Omental fat pad (tissue), 4 donors: Measurements from ENCODE around the gene C11orf98. TPM values are rescaled to one million over a fixed set of nuclear protein-coding genes. Genes with fewer than 3 reads are reported as not detected.
A peak's percentile ranks its signal among the peaks of the same experiment; 100 is the strongest.

Experiments
- ATAC-seq: fragments of 150-250 bp; one replicate; pipeline ENCODE4 v1.9.1; 2016; ENCODE audit warnings: mild to moderate bottlenecking, moderate library complexity; ENCODE audit not compliant: low FRiP score
- DNase-seq: peaks from one replicate; pipeline ENCODE4 v3.0.0-alpha.2; 2019; ENCODE audit warnings: low spot score
- total RNA-seq, 4 donors: library from RNA; depleted of rRNA; stranded (reverse); fragments of >200 nt; gene quantifications; one replicate each; pipeline ENCODE4 v1.1.0, GENCODE V29; 2016
- TF ChIP-seq, protein P1 (sequence below), 3 donors: fragments of 450-650 bp; IDR thresholded peaks; one replicate each; pipeline ENCODE4 v1.5.1; 2016 to 2017; ENCODE audit warnings: antibody characterized with exemption in 3 of 3, mild to moderate bottlenecking in 3 of 3, moderate library complexity in 2 of 3

The C11orf98 gene
- 10 to 100 TPM; 18.3 to 42.9 (median 33.3) TPM for total RNA-seq

DNA sequence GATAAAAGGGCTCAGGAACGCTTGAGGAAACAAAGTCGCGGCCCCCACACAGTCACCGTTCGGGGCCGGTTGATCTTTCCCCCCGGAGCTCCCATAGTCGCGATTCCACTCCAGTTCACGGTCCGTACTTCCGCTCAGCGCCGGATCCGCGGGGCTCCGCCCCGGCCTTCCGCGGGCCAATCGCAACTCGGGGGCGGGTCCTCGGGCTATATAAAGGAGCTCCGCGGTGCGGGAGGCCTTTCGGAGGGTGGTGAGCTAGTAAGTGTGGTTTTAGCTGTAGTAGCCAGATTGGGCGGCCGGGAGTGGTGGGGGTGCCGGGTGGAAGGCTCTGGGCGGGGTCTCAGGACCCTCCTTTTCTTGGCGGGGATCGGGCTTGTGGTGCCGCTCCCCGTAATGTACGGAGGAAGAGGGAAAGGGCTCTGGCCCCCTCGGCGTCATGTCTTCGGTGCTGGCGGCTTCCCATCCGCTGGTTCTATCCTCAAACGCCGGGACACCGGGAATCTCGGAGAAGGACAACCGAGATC lies at the start of gene C11orf98, which contains the start of gene CSKMT:
C11orf98 (minus strand) TSS at position 136 of the 524 bp plus-strand sequence; CDS start at position 95, 41 bp downstream.
CSKMT (plus strand) TSS at position 238 of the 524 bp plus-strand sequence. CDS start 568 bp downstream, outside the sequence.
- ATAC-seq (peak; percentile 95), DNase-seq (peak; percentile 87)
- TF ChIP-seq, protein P1, sequence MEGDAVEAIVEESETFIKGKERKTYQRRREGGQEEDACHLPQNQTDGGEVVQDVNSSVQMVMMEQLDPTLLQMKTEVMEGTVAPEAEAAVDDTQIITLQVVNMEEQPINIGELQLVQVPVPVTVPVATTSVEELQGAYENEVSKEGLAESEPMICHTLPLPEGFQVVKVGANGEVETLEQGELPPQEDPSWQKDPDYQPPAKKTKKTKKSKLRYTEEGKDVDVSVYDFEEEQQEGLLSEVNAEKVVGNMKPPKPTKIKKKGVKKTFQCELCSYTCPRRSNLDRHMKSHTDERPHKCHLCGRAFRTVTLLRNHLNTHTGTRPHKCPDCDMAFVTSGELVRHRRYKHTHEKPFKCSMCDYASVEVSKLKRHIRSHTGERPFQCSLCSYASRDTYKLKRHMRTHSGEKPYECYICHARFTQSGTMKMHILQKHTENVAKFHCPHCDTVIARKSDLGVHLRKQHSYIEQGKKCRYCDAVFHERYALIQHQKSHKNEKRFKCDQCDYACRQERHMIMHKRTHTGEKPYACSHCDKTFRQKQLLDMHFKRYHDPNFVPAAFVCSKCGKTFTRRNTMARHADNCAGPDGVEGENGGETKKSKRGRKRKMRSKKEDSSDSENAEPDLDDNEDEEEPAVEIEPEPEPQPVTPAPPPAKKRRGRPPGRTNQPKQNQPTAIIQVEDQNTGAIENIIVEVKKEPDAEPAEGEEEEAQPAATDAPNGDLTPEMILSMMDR (IDR thresholded peaks at IDR 0.05): no peak

DNA sequence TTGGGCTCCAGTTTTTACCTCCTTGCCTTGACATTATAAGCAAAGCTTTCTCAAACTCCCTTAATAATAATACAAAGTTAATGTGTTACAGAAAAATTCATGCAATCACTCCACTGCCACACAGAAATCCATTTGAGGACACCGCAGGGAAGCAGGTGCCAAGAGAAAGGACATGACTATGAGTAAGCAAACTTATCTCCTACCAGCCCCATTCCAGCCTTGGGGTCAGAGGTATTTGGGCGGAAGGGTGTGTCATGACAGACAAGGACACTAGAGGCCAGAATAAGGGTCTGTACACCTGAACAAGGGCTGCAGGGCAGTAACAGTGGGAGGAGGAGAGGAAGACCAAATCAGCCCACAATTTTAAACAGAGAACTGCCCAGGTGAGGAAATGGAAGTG lies 48.3 kb upstream of the C11orf98 start:
- TF ChIP-seq, protein P1 (IDR thresholded peaks at IDR 0.05): no peak
- DNase-seq: no peak
- ATAC-seq: no peak

DNA sequence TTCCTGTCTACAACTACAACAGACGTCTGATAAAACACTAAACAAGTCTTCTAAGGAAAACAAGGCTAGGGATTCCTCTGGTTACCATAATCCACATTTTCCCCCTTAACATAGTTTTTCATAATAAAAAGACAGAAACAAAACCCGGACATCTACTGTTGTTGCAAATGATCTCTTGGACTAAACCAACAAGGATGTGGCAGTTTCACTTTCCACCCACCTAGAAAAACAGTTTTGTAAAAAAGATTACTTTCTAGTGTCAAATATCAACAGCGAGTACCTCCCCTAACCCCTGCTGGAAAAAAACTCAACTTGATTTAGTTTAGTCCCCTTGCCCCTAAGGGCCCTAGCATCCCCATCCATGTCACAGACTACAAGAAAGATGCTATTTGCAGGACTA lies 47.9 kb upstream of the C11orf98 start:
- DNase-seq (no peak), ATAC-seq (no peak)
- TF ChIP-seq, protein P1 (IDR thresholded peaks at IDR 0.05): no peak

DNA sequence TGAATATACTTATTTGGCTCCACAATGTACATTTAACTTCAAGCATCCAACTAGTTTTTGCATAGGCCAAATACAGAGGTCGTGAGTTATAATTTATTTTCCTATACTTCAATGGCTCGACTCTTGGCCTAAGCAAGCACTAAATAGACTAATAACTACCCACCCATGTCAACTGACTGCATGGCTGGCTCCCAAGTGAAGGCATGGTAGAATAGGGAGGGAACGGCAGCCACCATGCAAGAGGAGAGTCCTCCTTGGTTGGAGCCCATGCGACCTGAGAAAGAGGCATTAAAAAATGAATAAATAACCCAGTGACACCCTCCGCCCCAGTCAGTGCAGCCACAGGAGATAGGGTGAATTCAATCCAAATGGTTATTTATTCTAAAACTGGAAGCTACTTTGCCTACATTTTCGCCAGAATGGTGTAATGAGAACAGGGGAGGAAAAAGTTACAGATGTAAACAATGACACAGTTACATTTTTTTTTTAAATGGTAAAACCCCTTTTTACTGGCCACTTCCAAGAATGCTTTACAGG lies 47.3 kb upstream of the C11orf98 start:
- no peak for ATAC-seq
- TF ChIP-seq, protein P1 (IDR thresholded peaks at IDR 0.05): no peak
- no peak for DNase-seq

DNA sequence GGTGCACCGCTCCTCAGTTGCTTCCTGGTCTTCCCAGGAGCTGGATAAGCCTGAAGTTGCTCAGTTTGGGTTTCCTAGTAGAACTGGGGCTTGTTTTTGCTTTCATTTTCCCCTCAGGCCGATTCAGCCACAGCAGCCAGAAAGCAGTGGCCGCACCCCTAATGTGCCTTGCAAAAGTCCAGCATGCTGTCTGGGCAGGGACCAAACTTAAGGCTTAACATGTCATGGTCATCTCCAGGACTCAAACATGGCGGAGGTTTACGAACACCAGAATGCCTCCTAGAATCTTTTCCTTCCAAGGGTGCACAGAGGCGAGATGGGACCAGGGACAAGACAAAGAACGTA lies 45.0 kb upstream of the C11orf98 start:
- TF ChIP-seq, protein P1 (IDR thresholded peaks at IDR 0.05): no peak
- no peak for ATAC-seq
- no peak for DNase-seq

DNA sequence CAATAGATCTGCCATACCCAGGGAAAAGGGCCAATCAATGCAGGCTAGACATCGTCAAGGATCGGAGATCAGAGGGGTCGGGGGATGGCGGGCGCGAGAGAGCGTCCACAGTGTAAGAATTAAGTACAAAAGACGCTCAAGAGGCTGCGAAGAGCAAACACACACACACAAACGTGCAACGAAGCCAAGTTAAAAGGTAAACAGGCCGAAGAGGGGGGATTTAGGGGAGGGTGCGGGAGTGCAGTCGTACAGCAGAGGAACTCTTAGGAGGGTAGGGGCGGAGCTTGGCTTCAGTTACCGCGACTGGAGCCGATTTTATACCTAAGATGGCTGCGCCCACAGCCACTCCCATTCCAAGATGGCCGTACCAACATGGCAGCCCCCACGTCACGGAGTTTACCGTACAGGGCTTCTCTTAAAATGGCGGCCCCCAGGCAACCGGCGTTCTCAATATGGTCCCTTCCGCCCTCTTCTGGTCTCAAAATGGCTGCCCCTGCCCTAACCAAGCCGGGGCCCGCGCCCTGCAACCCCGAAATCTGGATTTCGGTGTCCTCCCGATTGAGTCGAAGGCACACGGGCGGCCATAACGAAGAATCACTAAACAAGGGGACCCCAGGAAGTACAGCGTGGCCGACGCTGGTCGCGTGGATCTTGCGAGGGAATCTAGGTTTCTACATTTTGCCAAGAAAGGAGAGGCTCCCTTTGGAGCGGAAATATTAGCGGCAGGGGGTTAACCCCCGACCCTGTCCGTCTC lies 44.4 kb upstream of the C11orf98 start:
- peak; percentile 89 for DNase-seq
- TF ChIP-seq, protein P1 (IDR thresholded peaks at IDR 0.05): no peak
- ATAC-seq: peak; percentile 90
